Measurements from ENCODE around the gene AOPEP.

GRCh38 chr9:94833802-94834201 lies 107.3 kb downstream of the AOPEP start:
- TF ChIP-seq POLR2A (IDR thresholded peaks at IDR 0.05): no peak
- TF ChIP-seq POLR2AphosphoS5 (IDR thresholded peaks at IDR 0.05): no peak
- no peak for TF ChIP-seq CTCF (IDR thresholded peaks at IDR 0.05 in 8 of 11, conservative IDR thresholded peaks at IDR 0.05 in 3 of 11)

Measured in spleen (tissue), 7 donors.